H9 (cell line): Measurements from ENCODE around the gene DACT3. TPM values are rescaled to one million over a fixed set of nuclear protein-coding genes. Genes with fewer than 3 reads are reported as not detected.
A peak's percentile ranks its signal among the peaks of the same experiment; 100 is the strongest.

Source experiments
- DNase-seq: peaks from one replicate; pipeline ENCODE4 v3.0.0-alpha.2; 2017
- H2AFZ ChIP-seq: one replicate; pipeline ENCODE4 v1.6.1; 2013; ENCODE audit warnings: mild to moderate bottlenecking, low read length, control low read depth, moderate library complexity
- H2AK5ac ChIP-seq: 2 replicates; pipeline ENCODE4 v1.6.1; 2013; ENCODE audit warnings: low read length, control low read depth, mixed read lengths; ENCODE audit not compliant: insufficient read length
- H2BK120ac ChIP-seq: one replicate; pipeline ENCODE4 v1.6.1; 2013; ENCODE audit warnings: low read depth, mild to moderate bottlenecking, low read length, control low read depth, inconsistent platforms; ENCODE audit not compliant: poor library complexity, severe bottlenecking
- H2BK12ac ChIP-seq: 2 replicates; pipeline ENCODE4 v1.6.1; 2013; ENCODE audit warnings: low read length, control low read depth, mixed read lengths, low read depth; ENCODE audit not compliant: insufficient read length
- H2BK15ac ChIP-seq: 2 replicates; pipeline ENCODE4 v1.6.1; 2013; ENCODE audit warnings: low read depth, low read length, control low read depth
- H2BK20ac ChIP-seq: one replicate; pipeline ENCODE4 v1.6.1; 2013; ENCODE audit warnings: low read depth, mild to moderate bottlenecking, low read length, control low read depth, inconsistent platforms; ENCODE audit not compliant: poor library complexity, severe bottlenecking
- H2BK5ac ChIP-seq: 2 replicates; pipeline ENCODE4 v1.6.1; 2013; ENCODE audit warnings: low read length, control low read depth, mixed read lengths; ENCODE audit not compliant: insufficient read length
- H3K14ac ChIP-seq: 2 replicates; pipeline ENCODE4 v1.6.1; 2013; ENCODE audit warnings: low read length, control low read depth; ENCODE audit not compliant: insufficient read depth
- H3K18ac ChIP-seq: 2 replicates; pipeline ENCODE4 v1.6.1; 2013; ENCODE audit warnings: low read depth, mild to moderate bottlenecking, mixed read lengths, low read length, control low read depth; ENCODE audit not compliant: insufficient read length
- H3K23ac ChIP-seq: 2 replicates; pipeline ENCODE4 v1.6.1; 2013; ENCODE audit warnings: low read length, control low read depth, mixed read lengths, low read depth; ENCODE audit not compliant: insufficient read length
- H3K23me2 ChIP-seq: 2 replicates; pipeline ENCODE4 v1.6.1; 2013; ENCODE audit warnings: low read depth, mild to moderate bottlenecking, mixed read lengths, low read length, control low read depth; ENCODE audit not compliant: insufficient read length, poor library complexity, severe bottlenecking
- H3K27ac ChIP-seq: 2 replicates; pipeline ENCODE4 v1.5.1; 2013; ENCODE audit warnings: low read length, control low read depth, mixed read lengths, low read depth; ENCODE audit not compliant: insufficient read length
- H3K27me3 ChIP-seq: 2 replicates; pipeline ENCODE4 v1.6.1; 2013; ENCODE audit warnings: low read length, control low read depth, inconsistent platforms; ENCODE audit not compliant: insufficient read depth
- H3K4ac ChIP-seq: 2 replicates; pipeline ENCODE4 v1.6.1; 2013; ENCODE audit warnings: low read depth, mild to moderate bottlenecking, control low read depth, inconsistent platforms, low read length, moderate library complexity
- H3K4me1 ChIP-seq: 2 replicates; pipeline ENCODE4 v1.6.1; 2013; ENCODE audit warnings: low read length, control low read depth, inconsistent platforms; ENCODE audit not compliant: insufficient read depth
- H3K4me2 ChIP-seq: 2 replicates; pipeline ENCODE4 v1.6.1; 2013; ENCODE audit warnings: low read length, control low read depth, mixed read lengths; ENCODE audit not compliant: insufficient read length, insufficient read depth
- H3K56ac ChIP-seq: 2 replicates; pipeline ENCODE4 v1.6.1; 2013; ENCODE audit warnings: low read depth, mild to moderate bottlenecking, mixed read lengths, low read length, control low read depth; ENCODE audit not compliant: insufficient read length
- H3K79me1 ChIP-seq: 2 replicates; pipeline ENCODE4 v1.6.1; 2013; ENCODE audit warnings: low read depth, mild to moderate bottlenecking, moderate library complexity, low read length, control low read depth, inconsistent platforms; ENCODE audit not compliant: insufficient read depth, poor library complexity, severe bottlenecking
- H3K79me2 ChIP-seq: 2 replicates; pipeline ENCODE4 v1.6.1; 2013; ENCODE audit warnings: low read length, control low read depth, inconsistent platforms; ENCODE audit not compliant: insufficient read depth
- H3K9ac ChIP-seq: 2 replicates; pipeline ENCODE4 v1.6.1; 2013; ENCODE audit warnings: low read length, control low read depth, mixed read lengths; ENCODE audit not compliant: insufficient read length; ENCODE audit errors: extremely low read depth
- H3K9me3 ChIP-seq: one replicate; pipeline ENCODE4 v1.6.1; 2013; ENCODE audit warnings: low read depth, low read length, inconsistent platforms; ENCODE audit not compliant: control insufficient read depth
- H3T11ph ChIP-seq: one replicate; pipeline ENCODE4 v1.6.1; 2013; ENCODE audit warnings: mild to moderate bottlenecking, low read length, control low read depth, inconsistent platforms
- H4K20me1 ChIP-seq: one replicate; pipeline ENCODE4 v1.6.1; 2013; ENCODE audit not compliant: control insufficient read depth, insufficient read length, insufficient read depth
- H4K5ac ChIP-seq: 2 replicates; pipeline ENCODE4 v1.6.1; 2013; ENCODE audit warnings: low read depth, mild to moderate bottlenecking, mixed read lengths, low read length, control low read depth; ENCODE audit not compliant: insufficient read length
- H4K8ac ChIP-seq: replicated peaks from 2 replicates; pipeline ENCODE4 v1.6.1; 2013; ENCODE audit warnings: low read length, control low read depth, mixed read lengths, low read depth; ENCODE audit not compliant: insufficient read length
- H4K91ac ChIP-seq: 2 replicates; pipeline ENCODE4 v1.6.1; 2013; ENCODE audit warnings: low read depth, mild to moderate bottlenecking, moderate library complexity, mixed read lengths, low read length, control low read depth; ENCODE audit not compliant: insufficient read length
- H3K27ac Mint-ChIP-seq, 3 experiments: 2 replicates in 2 of 3; 3 replicates in 1 of 3; pipeline ENCODE4 v1.8.0; 2020 to 2021; ENCODE audit warnings: mixed read lengths in 3 of 3, mild to moderate bottlenecking in 1 of 3, moderate library complexity in 1 of 3
- H3K27me3 Mint-ChIP-seq: 2 replicates; pipeline ENCODE4 v1.8.0; 2021; ENCODE audit warnings: low read depth, mild to moderate bottlenecking, moderate library complexity, mixed read lengths
- H3K36me3 Mint-ChIP-seq, 3 experiments: 2 replicates in 2 of 3; 3 replicates in 1 of 3; pipeline ENCODE4 v1.8.0; 2020 to 2021; ENCODE audit warnings: low read depth in 3 of 3, mixed read lengths in 3 of 3; ENCODE audit not compliant: insufficient read depth in 1 of 3
- H3K4me1 Mint-ChIP-seq, 2 experiments: 2 replicates each; pipeline ENCODE4 v1.8.0; 2020; ENCODE audit warnings: mixed read lengths in 2 of 2
- H3K4me3 Mint-ChIP-seq, 2 experiments: 2 replicates in 1 of 2; 3 replicates in 1 of 2; pipeline ENCODE4 v1.8.0; 2020 to 2021; ENCODE audit warnings: mild to moderate bottlenecking in 2 of 2, mixed read lengths in 2 of 2, moderate library complexity in 1 of 2
- H3K9me3 Mint-ChIP-seq, 2 experiments: 2 replicates in 1 of 2; 3 replicates in 1 of 2; pipeline ENCODE4 v1.8.0; 2020; ENCODE audit warnings: mild to moderate bottlenecking in 2 of 2, mixed read lengths in 2 of 2, moderate library complexity in 1 of 2
- WGBS: extraction: QIAGEN DNeasy Blood & Tissue Kit; methylation state at CpG from one replicate; pipeline ENCODE4 v1.1.7; 2013; ENCODE audit warnings: missing lambda C conversion rate, low lambda C conversion rate, mixed read lengths; ENCODE audit not compliant: insufficient read length; ENCODE audit errors: extremely low coverage; 5-methylcytosine and 5-hydroxymethylcytosine counted together
- total RNA-seq: library from RNA; stranded (reverse); gene quantifications from 2 replicates; pipeline ENCODE4 v1.2.1, GENCODE V29; 2021
- TF ChIP-seq, protein P1 (sequence below): fragments of 200-600 bp; sonication (generic); conservative IDR thresholded peaks from 3 replicates; pipeline ENCODE4 v1.8.0; 2021; ENCODE audit warnings: antibody characterized with exemption, mild to moderate bottlenecking

The DACT3 gene
- total RNA-seq, 1 experiment from 2014 or later: 0.87 TPM

DNA sequence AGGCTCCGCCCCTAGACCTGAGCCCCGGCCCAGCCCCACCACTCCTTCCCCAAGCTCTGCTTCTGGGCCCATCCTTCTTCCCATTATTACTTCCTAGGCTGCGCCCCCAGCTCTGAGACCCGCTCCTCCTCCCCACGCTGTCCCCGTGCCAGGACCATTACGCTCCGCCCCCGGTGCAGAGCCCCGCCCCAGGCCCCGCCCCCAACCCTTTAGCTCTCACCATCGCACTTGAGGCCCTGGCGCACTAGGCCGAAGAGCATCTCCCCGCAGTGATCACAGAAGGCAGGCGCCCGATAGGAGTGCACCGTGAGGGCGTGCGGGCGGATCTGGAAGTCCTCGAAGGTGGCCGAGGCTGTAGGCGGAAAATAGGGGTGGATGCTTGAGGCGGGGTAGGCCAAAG is 49.7 kb upstream of the DACT3 start:
- no peak overlapping the region for H4K91ac ChIP-seq
- peak; percentile 94 for DNase-seq
- Mint-ChIP-seq H3K27me3 (no peaks in the 10 kb centered on the region), H3K36me3 (peaks cover 20 to 53% (median 48%) of the 10 kb centered on the region in 3 experiments), H3K4me3 (no peak overlapping the region; a peak in 1 of 5 replicates), H3K4me1 (peaks cover 15 to 23% of the 10 kb centered on the region in 2 experiments), H3K27ac (peak overlapping the region in 1 of 3 experiments; percentile 90; a peak in 3 of 7 replicates), H3K9me3 (no peaks in the 10 kb centered on the region)
- no peak overlapping the region for H2BK20ac ChIP-seq
- no peak overlapping the region for H3K4ac ChIP-seq
- H3K14ac ChIP-seq: no peak overlapping the region
- no peak overlapping the region for H3K4me2 ChIP-seq
- TF ChIP-seq, protein P1, sequence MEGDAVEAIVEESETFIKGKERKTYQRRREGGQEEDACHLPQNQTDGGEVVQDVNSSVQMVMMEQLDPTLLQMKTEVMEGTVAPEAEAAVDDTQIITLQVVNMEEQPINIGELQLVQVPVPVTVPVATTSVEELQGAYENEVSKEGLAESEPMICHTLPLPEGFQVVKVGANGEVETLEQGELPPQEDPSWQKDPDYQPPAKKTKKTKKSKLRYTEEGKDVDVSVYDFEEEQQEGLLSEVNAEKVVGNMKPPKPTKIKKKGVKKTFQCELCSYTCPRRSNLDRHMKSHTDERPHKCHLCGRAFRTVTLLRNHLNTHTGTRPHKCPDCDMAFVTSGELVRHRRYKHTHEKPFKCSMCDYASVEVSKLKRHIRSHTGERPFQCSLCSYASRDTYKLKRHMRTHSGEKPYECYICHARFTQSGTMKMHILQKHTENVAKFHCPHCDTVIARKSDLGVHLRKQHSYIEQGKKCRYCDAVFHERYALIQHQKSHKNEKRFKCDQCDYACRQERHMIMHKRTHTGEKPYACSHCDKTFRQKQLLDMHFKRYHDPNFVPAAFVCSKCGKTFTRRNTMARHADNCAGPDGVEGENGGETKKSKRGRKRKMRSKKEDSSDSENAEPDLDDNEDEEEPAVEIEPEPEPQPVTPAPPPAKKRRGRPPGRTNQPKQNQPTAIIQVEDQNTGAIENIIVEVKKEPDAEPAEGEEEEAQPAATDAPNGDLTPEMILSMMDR: no peak
- H3K27ac ChIP-seq: no peak overlapping the region
- H4K20me1 ChIP-seq: no peaks in the 10 kb centered on the region
- no peak overlapping the region for H3K23ac ChIP-seq
- no peak overlapping the region for H3K18ac ChIP-seq
- no CpG with 5 or more reads among the region's 25 CpGs for WGBS
- H2AK5ac ChIP-seq: no peak overlapping the region
- H3K56ac ChIP-seq: no peak overlapping the region
- no peak overlapping the region for H2AFZ ChIP-seq
- peaks cover 3% of the 10 kb centered on the region for H3K79me1 ChIP-seq
- H2BK15ac ChIP-seq: no peak overlapping the region
- H4K8ac ChIP-seq: no peak overlapping the region
- no peak overlapping the region for H2BK5ac ChIP-seq
- no peaks in the 10 kb centered on the region for H3K27me3 ChIP-seq
- H3K79me2 ChIP-seq: no peaks in the 10 kb centered on the region; the same call in 1 of the 2 replicates
- no peak overlapping the region for H3T11ph ChIP-seq
- H3K4me1 ChIP-seq: no peaks in the 10 kb centered on the region; the same call in 1 of the 2 replicates
- H2BK12ac ChIP-seq: no peak overlapping the region
- no peak overlapping the region for H3K9ac ChIP-seq
- H2BK120ac ChIP-seq: no peak overlapping the region
- H4K5ac ChIP-seq: no peak overlapping the region
- H3K23me2 ChIP-seq: peaks cover 4% of the 10 kb centered on the region
- no peaks in the 10 kb centered on the region for H3K9me3 ChIP-seq
